ENCODE data around the gene ADCYAP1R1. TPM values are rescaled to one million over a fixed set of nuclear protein-coding genes. Genes with fewer than 3 reads are reported as not detected.

ADCYAP1R1 gene
- total and polyA plus RNA-seq, 2 of the 8 experiments (the other 6 are each of a cell fraction or from before 2014, with no cell fraction given): 14.4 to 14.6 TPM

- no peak overlapping the region for H2BK12ac ChIP-seq (ENCODE audit: low read depth, low read length)
- no peak overlapping the region for H2BK15ac ChIP-seq (ENCODE audit: low read length)
- no peaks in the 10 kb centered on the region; the same call in 1 of the 2 replicates for H3K79me1 ChIP-seq (ENCODE audit: low read depth, low read length)
- no peak overlapping the region for H4K91ac ChIP-seq (replicated peaks; ENCODE audit: insufficient read length, low read length)
- H2BK120ac ChIP-seq (replicated peaks; ENCODE audit: low read depth, low read length): no peak overlapping the region
- DNase-seq (ENCODE audit: low read depth in 1 of 2, low spot score in 2 of 2) (no peak), FAIRE-seq (no peak)
- H3K18ac ChIP-seq (ENCODE audit: extremely low read depth, low read length): peak overlapping the region; percentile 63; the same call in 1 of the 2 replicates
- H4K8ac ChIP-seq (ENCODE audit: extremely low read depth, insufficient read depth, low read length): no peak overlapping the region
- no peak overlapping the region for H2AFZ ChIP-seq (ENCODE audit: low read length)
- H3K23ac ChIP-seq (ENCODE audit: insufficient read length): no peak overlapping the region
- H3K23me2 ChIP-seq (ENCODE audit: low read depth, low read length): no peaks in the 10 kb centered on the region
- ChIA-PET CTCF (ENCODE audit: partially characterized antibody) (interaction anchor here (0.7 to 52.0 kb wide), 9 partner anchors 8 to 144 kb away, joined by 3 to 880 read pairs (median 7); partner anchors contain the start of gene ADCYAP1R1), POLR2A (ENCODE audit: partially characterized antibody) (interaction anchor here (0.8 to 1.5 kb wide), 2 partner anchors 11 to 20 kb away, joined by 3 to 4 read pairs; no protein-coding TSS in a partner anchor)
- H2AK5ac ChIP-seq (ENCODE audit: low read depth, low read length): no peak overlapping the region
- H3K36me3 ChIP-seq (ENCODE audit: control insufficient read depth in 2 of 4, insufficient read depth in 4 of 4, low read length in 3 of 4): no peaks in the 10 kb centered on the region
- no peaks in the 10 kb centered on the region for H4K20me1 ChIP-seq (replicated peaks in 1 of 2; ENCODE audit: control insufficient read depth in 1 of 2, insufficient read depth in 2 of 2, low read length in 2 of 2)
- H3K9me3 ChIP-seq (ENCODE audit: insufficient read depth in 2 of 2, low read depth in 1 of 2, low read length in 1 of 2): no peaks in the 10 kb centered on the region
- WGBS, 2 experiments (ENCODE audit: extremely low coverage in 1 of 2, insufficient coverage in 1 of 2, insufficient read length in 1 of 2, insufficient replicate concordance in 2 of 2, low coverage in 1 of 2, low lambda C conversion rate in 2 of 2, missing lambda C conversion rate in 1 of 2): 81% methylated on average over 7 of the region's 7 CpGs; no CpG with 5 or more reads in 1 of the 2 experiments
- H3K4me3 ChIP-seq (ENCODE audit: extremely low read depth in 1 of 4, insufficient read depth in 2 of 4, low read depth in 3 of 4, low read length in 4 of 4): no peak overlapping the region
- H3K27ac ChIP-seq (ENCODE audit: low read depth, low read length): no peak overlapping the region
- H3K4me2 ChIP-seq (ENCODE audit: insufficient read depth in 1 of 2, low read depth in 2 of 2, low read length in 2 of 2): no peak overlapping the region
- no peak overlapping the region for H3K4ac ChIP-seq (replicated peaks; ENCODE audit: insufficient read length, low read depth, low read length)
- no peak overlapping the region for H2BK5ac ChIP-seq (ENCODE audit: low read depth, low read length)
- no peak overlapping the region for H4K5ac ChIP-seq (ENCODE audit: insufficient read length, low read depth, low read length)
- H3K14ac ChIP-seq (ENCODE audit: insufficient read length): no peak overlapping the region
- H2BK20ac ChIP-seq (ENCODE audit: low read length): no peak overlapping the region; the same call in 1 of the 2 replicates
- no peak overlapping the region for H3K9ac ChIP-seq (replicated peaks in 1 of 4; ENCODE audit: extremely low read depth in 1 of 4, low read depth in 3 of 4, low read length in 3 of 4)
- TF ChIP-seq RAD21 (IDR thresholded peaks at IDR 0.05 in 1 of 2, conservative IDR thresholded peaks at IDR 0.05 in 1 of 2; ENCODE audit: low read depth in 2 of 2, low read length in 2 of 2): peak in 1 of 2 experiments; percentile 10; a peak in 1 of 4 replicates
- 0 out of 4 replicates have a peak, but pooled peaks of 1 of the 3 experiments have one; percentile 8 for TF ChIP-seq CTCF (IDR thresholded peaks at IDR 0.05; ENCODE audit: control extremely low read depth in 1 of 3, insufficient read depth in 1 of 3, low read depth in 1 of 3, low read length in 3 of 3)
- no peak for TF ChIP-seq POU5F1 (IDR thresholded peaks at IDR 0.05; ENCODE audit: low read depth, low read length)
- no peak overlapping the region for H3K56ac ChIP-seq (replicated peaks; ENCODE audit: insufficient read length, low read depth, low read length)
- peaks cover 3 to 10% (median 6%) of the 10 kb centered on the region in 4 experiments for H3K4me1 ChIP-seq (replicated peaks in 1 of 4; ENCODE audit: control insufficient read depth in 3 of 4, insufficient read depth in 4 of 4, low read length in 3 of 4)
- no peaks in the 10 kb centered on the region for H3K27me3 ChIP-seq (replicated peaks in 1 of 4; ENCODE audit: control insufficient read depth in 3 of 4, extremely low read depth in 1 of 4, insufficient read depth in 3 of 4, low read length in 3 of 4)
- H3K79me2 ChIP-seq (ENCODE audit: control insufficient read depth in 1 of 2, insufficient read depth in 2 of 2, low read length in 2 of 2): no peaks in the 10 kb centered on the region
Observed at GRCh38 chr7:31029251-31030042, 22.7 kb upstream of the ADCYAP1R1 start.
